HG02571 (cell line): Measurements from ENCODE around the gene SIL1.
"Not testable (repeated sequence)": the region's sequence is repeated elsewhere in the genome, so short reads cannot be mapped to it uniquely, and the experiment has no call there.

ENCODE experiments used
- ATAC-seq: cut with Tn5 transposase; IDR thresholded peaks from one replicate; pipeline ENCODE4 v1.9.1; 2021; ENCODE audit warnings: mild to moderate bottlenecking, moderate library complexity; ENCODE audit not compliant: unreplicated experiment

Gene SIL1

DNA sequence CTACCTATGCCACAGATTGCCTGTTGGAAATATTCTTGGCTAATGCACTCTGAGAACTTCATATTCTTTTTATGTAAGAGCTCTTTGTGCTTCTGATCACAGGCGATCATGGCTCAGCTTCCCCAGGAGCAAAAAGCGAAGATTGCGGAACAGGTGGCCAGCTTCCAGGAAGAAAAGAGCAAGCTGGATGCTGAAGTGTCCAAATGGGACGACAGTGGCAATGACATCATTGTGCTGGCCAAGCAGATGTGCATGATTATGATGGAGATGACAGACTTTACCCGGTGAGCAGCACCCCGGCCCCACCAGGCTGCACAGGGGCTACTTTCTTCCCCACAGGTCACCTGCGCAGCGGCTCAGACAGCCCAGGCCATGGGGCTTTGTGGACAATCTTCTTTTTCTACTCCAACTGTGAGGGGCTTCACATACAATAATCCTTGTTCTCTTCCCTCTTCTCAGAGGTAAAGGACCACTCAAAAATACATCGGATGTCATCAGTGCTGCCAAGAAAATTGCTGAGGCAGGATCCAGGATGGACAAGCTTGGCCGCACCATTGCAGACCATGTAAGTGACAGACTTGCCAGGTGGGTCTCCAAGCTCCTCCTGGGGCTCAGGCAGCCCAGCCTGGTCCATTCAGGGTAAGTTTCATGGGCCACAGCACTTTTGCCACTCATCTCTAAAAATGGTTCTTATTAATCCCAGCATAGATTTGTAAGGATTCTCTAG lies 267.6 kb downstream of the SIL1 start:
- ATAC-seq, result no peak

DNA sequence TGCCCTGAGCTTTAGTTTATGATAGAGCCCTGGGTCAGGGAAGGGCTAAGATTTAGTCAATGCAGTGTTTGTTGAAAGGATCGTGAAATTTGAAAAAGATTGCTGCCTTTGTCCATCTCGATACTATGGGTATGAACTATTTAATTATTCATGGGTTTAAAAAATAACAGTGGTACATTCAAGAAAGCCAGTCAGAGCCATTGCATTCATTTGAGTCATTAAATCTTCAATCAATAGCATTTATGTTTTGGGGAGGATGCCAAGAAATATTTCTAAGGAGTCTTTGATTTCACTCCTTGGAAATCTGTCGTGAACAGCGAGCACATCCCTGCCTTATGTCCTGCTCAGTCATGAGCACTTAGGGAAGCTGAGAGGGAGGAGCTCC lies 268.6 kb downstream of the SIL1 start:
- no peak for ATAC-seq

DNA sequence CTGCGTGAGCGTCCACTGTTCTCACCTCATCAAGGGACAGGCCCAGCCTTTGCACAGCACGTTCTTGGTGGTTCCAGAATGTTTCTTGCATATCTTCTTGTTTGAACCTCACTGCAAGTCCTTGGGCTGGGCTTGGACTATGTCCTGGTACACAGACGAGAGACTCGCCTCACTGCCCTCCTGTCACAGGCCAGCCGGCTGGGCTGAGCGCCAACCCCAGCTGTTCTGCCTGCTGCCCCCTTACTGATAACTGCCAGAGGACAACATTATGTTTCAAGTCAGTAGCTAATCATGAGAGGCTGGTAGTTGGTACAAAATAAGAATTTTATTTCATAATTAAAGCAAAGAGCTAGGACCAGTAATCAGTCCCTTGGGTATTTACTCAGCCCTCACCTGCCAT lies 270.2 kb downstream of the SIL1 start:
- ATAC-seq, result no peak

DNA sequence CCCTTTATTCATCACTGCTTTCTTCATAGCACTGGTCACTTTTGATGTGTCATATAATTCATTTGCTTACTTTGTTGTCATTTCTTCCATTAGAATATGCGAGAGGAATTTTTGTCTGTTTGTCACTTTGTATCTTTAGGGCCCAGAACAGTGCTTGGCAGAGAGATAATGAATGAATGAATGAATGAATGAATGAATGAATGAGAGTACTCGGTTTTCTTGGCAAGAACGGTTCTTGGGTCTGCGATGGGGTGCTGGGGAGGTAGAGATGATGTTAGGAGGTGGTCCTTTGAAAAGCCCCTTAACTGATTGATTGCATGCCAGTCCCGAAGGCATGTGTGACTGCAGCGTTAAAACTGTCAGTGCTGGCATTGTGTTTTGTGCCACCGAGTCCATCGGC lies 270.6 kb downstream of the SIL1 start:
- ATAC-seq, result no peak

DNA sequence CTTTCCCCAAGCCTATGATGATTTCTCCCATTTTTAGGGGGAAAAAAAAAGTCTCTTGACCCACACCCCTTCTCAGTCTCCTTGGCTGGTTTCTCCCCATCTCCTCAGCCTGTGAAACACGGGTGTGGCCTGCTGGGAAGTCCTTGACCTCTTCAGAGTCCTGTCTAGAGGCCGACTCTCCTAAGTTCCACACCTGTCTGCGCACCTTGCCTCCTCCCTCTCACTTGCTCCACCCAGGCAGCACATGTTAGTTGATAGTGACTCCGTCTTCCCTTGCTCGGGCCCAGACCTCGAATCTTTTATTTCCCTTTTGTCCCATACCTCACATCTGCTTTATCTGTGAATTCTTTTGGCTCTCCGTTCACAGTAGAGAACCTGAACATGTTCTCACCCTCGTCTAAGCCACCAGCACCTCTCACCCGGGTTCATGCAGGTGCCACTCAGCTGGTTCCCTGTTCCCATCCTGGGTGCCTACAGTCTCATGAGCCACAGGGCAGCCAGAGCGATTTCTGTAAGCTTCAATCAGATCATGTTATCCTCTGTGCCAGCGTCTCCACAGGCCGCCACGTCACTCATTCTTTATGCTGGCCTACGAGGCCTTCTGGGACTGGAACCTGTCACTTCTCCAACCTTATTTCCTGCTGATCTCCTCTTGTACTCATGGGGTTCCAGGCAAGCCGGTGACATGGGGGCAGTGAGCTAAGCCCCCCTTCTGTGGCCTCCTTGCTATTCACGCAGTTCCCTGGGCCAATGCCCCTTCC lies 271.3 kb downstream of the SIL1 start:
- ATAC-seq, result no peak

DNA sequence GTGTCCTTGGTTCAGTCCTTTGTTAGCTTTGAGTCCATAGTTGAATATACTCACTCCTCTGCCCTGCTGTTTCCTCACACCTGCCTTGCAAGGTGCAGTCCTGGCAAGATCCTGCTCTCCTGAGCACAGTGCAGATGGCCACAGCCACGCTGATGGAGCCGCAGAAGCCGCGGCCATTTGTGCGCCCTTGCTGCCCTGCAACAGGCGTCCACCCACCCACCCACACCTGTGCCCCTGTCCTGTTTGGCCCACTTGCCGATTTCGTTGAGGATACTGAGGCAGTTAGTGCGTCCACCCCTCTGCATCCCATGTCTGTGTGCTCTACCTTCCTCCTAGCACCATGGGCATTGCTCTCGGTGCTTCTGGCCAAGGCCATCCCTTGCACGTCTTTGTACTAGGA lies 271.9 kb downstream of the SIL1 start:
- no peak for ATAC-seq

DNA sequence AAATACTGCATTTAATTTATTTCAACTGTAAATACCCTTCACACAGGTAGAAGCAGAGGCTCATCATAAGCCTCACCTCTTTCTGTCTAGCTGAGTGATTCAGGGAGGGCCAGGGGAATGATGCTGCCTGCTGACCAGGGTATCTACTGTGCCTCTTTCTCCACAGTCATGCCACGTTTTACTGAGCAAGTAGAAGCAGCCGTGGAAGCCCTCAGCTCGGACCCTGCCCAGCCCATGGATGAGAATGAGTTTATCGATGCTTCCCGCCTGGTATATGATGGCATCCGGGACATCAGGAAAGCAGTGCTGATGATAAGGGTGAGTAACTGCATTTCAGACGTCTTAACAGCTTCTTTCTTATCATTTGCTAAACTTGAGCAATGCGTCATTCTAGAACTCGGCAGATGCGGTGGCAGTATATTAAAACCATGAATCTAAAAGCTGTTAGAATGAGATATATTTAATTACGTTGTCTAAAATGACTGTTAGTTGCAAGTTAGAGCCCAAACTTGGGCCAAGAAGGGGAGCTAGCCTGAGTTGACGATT lies 273.0 kb downstream of the SIL1 start:
- no peak for ATAC-seq

DNA sequence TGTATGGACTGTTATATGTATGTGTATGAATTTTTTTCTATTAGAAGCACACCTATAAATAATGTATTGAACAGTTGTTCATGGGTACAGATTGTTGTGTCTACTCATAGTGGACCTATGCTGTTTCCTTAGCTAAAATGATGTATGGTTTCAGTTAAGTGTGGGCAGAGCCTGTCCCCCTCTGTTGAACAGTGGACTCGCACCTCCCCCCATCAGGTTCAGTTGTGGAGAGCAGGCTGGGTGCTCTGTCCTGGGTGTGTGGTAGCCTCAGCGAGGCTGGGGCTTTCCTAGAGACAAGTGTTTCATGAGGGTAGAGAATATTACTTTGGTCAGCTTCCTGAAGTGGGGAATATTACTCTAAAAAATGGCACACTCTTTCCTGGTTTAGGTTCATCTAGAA lies 275.7 kb downstream of the SIL1 start:
- no peak for ATAC-seq

DNA sequence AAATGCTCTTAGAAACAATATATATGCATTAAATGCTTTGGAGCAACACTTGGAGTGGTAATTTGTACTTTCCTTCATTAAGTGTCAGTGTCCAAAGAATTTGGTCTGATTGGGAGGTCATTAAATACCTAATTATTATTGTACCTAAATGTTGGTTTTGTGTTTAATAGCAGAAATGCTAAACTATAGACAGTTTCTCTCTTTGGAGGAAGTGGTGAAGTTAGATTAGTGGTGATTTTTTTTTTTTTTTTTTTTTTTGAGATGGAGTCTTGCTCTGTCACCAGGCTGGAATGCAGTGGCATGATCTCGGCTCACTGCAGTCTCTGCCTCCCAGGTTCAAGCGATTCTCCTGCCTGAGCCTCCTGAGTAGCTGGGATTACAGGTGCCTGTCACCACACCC lies 276.8 kb downstream of the SIL1 start:
- not testable (repeated sequence) for ATAC-seq

DNA sequence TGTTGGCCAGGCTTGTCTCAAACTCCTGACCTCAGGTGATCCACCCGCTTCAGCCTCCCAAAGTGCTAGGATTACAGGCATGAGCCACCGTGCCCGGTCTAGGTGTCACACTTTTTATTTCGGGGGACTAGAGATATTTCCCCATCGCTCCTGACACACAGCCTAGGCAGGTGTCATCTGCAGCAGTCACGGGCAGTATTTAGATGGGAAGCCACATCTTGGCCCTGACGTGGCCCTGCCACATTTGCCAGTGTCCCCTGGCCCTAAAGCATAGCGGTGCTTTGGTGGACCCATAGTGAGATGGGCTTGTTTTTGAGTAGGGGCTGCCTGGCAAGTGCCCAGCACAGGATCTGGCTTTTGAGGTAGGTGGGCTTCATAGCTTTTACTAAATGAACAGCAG lies 278.0 kb downstream of the SIL1 start:
- ATAC-seq, result no peak

DNA sequence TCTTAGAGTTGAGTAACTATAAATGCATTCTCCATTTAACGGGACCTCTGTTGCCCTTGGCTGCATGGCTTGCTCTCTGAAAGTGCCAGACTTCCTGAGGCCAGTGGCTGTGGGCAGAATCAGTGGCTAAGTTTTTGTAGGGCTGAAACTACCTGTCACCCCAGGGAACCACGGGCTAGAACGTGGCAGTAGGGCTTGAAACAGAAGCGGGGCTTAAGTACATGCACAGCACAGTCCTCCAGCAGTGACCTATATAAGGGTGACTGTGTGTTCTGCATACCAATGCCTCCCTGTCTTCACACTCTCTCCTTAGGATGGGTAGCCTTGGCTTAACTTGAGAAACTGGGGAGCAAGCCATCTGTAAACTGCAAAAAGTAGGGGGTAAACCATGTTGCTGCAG lies 279.5 kb downstream of the SIL1 start:
- no peak for ATAC-seq

DNA sequence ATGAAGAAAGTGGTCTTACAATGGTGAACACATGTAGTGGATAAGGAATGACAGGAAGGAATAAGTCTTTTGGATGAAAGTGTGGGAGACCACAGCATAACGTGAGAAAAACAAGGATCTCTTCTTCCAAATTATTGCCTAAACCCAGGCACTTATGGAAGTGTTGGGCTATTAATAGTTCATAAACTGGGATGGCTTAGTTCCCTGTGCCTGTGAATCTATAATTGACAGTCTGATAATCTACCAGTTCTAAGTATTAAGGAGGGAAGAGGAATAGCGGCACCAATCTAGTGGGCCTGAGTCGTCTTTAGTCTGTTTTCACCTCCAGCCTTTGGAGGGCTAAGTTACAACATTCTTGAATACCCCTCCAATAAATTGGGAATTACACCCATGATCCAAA lies 283.8 kb downstream of the SIL1 start:
- no peak for ATAC-seq

DNA sequence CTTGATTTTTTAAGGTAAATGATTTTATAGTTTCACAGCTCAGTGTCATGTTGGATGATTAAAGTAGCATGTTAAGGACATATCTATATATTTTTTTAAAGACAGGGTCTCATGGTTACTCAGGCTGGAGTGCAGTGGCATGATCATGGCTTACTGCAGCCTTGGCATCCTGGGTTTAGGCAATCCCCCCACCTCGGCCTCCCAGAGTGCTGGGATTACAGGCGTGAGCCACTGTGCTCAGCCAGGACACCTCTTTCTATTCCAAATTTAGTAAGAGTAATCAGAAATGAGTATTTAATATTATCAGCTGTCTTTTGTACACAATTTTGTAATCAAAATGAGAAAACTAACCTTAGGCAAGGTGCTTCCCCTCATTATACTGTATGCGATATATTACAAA lies 284.4 kb downstream of the SIL1 start:
- no peak for ATAC-seq

DNA sequence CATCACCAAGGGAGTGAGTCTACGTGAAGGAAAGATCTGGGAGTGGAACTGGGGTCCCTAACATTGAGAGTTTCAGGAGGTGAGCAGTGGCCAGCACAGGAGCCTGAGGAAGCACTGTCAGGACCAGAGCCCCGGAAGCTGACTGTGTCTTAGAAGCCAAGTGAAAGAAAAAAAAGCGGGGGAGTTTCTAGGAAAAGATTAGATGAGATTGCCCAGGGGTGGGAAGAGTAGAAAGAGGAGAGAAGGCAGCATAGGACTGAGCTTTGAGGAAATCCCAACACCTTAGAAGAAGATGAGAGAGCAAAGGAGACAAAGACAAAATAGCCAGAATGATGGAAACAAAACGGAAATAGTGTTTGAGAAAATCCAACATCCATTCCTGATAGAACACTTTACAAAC lies 286.1 kb downstream of the SIL1 start:
- no peak for ATAC-seq

DNA sequence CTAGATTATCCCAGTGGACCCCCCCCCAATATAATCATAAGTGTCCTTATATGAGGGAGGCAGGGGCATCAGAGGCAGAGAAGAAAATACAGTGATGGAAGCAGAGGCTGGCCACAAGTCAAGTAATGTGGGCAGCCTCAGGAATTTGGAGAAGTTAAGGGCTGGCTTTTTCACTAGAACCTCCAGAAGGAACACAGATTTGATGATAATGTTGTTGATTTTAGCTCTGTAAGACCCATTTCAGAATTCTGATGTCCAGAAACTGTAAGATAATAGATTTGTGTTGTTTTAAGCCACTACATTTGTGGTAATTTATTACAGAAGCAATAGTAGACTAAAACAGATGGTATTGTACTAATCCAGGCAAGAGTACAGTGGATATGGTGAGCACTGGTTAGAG lies 286.7 kb downstream of the SIL1 start:
- ATAC-seq, result no peak

DNA sequence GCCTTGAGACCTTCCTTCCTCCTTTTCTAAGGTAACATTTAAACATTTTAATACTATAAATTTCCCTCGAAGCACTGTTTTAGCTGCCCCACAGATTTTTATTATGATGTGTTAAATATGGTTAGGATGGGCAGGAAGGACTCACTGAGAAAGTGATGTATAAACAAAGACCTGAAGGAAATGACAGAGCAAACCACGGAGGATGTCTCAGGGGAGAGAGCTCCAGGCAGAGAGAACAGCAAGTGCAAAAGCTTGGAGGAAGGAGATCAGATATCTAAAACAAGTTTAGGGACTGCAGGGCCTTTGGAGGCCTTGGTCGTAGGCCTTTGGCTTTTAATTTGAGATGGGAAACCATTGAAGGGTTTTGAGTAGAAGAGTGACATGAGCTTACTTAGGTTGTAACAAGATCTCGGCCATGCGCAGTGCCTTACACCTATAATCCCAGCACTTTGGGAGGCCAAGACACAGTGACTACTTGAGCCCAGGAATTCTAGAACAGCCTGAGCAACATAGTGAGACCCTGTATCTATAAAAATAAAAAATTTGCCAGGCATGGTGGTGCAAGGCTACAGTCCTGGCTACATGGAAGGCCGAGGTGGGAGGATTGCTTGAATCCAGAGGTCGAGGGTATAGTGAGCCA lies 287.5 kb downstream of the SIL1 start:
- no peak for ATAC-seq

DNA sequence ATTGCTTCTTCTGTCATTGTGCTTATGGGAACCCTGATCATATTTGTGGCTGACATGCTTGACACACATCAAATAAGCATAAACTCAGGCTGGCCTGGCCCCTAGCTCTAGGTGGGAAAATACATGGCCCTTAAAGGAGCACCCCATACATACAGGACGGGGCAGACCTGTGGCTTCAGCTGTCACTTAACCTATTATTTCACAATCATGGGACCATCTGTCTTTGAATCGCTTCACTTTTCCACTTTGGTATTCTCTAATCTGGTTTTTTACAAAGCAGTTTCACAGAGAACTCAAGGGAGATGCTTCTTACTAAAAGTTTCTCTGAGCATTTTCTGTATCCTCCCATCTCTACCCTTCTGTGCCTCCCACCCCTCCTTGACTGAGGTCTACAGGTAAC lies 288.4 kb downstream of the SIL1 start:
- no peak for ATAC-seq

DNA sequence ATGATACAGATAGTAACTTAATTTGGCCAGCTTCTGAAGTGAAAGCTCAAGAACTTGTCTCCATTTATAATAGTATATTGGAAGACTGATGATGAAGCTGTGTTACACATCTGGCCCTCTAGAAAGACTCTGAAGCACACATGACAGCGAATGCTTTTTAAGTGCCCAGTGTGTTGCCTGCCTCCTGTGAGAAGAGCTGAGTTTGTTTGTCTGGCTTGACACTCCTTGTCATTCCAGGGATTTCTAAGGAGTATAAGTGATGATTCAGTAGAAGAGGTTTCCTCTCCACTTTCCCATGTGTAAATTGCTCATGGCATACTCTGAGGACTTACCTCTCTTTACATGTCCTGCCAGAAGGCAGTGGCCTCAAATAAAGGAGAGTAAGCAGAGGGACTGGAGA lies 292.6 kb downstream of the SIL1 start:
- ATAC-seq, result no peak

DNA sequence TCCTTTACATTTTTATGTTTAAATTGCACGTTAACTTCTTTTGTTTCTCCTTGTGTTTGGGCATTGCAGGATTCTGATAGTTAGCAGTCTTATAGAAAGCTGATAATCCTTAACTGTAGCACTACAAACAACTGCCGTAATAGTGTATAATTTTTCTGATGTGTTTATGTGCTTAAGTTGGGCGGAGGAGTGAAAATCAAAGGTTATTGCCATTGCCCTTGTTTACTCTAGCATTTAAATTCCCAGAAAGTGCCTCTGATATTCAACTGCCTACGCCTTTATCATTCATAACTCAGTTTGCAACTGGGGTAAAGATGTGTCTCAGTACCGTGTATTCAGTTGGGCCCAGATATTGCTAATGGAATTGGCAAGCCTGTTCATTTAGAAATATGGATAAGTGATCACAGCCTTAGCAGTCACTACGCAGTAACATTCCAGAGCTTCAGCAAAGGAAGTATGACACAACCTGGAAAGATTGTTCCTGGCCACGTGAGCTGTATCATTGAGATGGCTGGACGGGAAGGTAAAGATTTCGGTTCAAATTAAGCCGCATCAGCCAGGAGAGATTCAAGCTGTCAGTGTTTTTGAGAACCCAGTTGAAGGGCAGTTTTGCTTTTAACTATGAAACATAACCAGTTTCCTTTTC lies 294.9 kb downstream of the SIL1 start:
- no peak for ATAC-seq

DNA sequence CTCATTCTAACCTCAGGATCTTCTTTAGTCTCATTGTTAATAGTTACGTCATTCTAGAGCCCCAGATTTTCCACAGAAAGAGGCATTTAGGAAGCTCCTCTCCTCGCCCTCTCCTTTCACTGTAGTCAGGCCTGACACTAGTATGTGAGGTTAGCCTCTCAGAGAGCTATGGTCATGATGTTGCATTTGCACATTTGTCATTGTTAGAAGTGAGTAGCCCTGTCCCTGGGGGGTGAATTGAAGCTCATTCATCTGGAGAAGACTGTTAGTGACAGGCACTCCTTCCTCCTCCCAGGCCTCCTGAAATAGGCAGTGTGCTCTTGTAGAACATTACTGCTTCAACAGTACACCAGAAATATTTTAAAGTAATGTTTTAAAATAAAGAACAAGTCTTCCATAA lies 296.5 kb downstream of the SIL1 start:
- ATAC-seq, result no peak

DNA sequence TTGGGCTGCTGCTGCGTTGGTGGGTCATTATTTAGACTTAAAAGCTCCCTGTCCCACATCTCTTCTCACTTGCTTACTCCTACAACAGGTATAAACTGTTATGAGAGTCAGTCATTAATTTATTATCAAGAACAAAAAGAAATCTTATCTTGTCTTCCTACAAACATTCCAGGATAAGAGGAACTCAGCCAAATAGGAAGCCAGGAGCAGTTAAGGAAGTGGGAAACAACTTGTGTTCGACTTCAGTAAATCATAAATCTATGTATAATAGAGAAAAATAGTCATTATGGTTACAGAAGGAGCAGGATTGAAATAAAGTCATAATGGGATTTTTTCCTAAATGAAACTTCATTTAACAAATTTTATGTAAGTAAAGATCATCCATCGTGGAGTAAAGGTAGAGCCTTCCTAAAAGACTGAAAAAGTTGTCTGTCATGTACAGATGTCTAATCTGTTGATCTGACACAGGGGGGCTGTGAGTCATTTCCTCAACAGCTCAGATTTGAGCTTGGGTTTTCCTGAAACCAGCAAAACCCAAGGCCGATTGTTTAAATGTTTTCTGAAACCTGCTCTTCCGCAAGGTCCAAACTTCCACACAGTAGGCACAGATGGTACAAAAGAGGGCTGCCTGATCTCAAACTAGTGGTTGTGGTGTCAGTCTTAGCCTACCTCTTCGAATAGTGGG lies 297.7 kb downstream of the SIL1 start:
- no peak for ATAC-seq
